SJSA1 (cell line): ENCODE results near the gene ATP1B1. TPM values are rescaled to one million over a fixed set of nuclear protein-coding genes. Genes with fewer than 3 reads are reported as not detected.
A peak's percentile ranks its signal among the peaks of the same experiment; 100 is the strongest.

ENCODE experiments used
- DNase-seq, 2 experiments: peaks; one replicate each; pipeline ENCODE4 v3.0.0-alpha.2; 2015 to 2020; ENCODE audit warnings: low spot score in 2 of 2, low read depth in 1 of 2
- H3K27ac ChIP-seq: fragments of 250-450 bp; sonication (Bioruptor Pico); 2 replicates; pipeline ENCODE4 v1.5.1; 2020; ENCODE audit warnings: mild to moderate bottlenecking, moderate library complexity
- H3K27me3 ChIP-seq: fragments of 250-450 bp; sonication (Bioruptor Pico); replicated peaks from 2 replicates; pipeline ENCODE4 v1.5.1; 2020; ENCODE audit warnings: mild to moderate bottlenecking, moderate library complexity
- H3K36me3 ChIP-seq: fragments of 250-450 bp; sonication (Bioruptor Pico); 2 replicates; pipeline ENCODE4 v1.5.1; 2020; ENCODE audit warnings: mild to moderate bottlenecking
- H3K4me1 ChIP-seq: fragments of 250-450 bp; sonication (Bioruptor Pico); replicated peaks from 2 replicates; pipeline ENCODE4 v1.6.1; 2021; ENCODE audit warnings: mild to moderate bottlenecking
- H3K4me3 ChIP-seq: fragments of 250-450 bp; sonication (Bioruptor Pico); 2 replicates; pipeline ENCODE4 v1.5.1; 2020; ENCODE audit warnings: mild to moderate bottlenecking
- H3K9me3 ChIP-seq: fragments of 250-450 bp; sonication (Bioruptor Pico); replicated peaks from 2 replicates; pipeline ENCODE4 v1.5.1; 2020; ENCODE audit warnings: mild to moderate bottlenecking
- total RNA-seq: library from RNA; depleted of rRNA; stranded (reverse); fragments of >200 nt; shearing (Covaris generic); gene quantifications from 2 replicates; pipeline ENCODE4 v1.2.3, GENCODE V29; 2014

The ATP1B1 gene
- total RNA-seq, 1 experiment from 2014 or later, result 23.0 TPM

GRCh38 chr1:169086603-169087455 is 19.7 kb upstream of the ATP1B1 start:
- Histone ChIP-seq H3K36me3 (no peaks in the 10 kb centered on the region), H3K4me1 (no peaks in the 10 kb centered on the region), H3K4me3 (no peak overlapping the region), H3K9me3 (no peaks in the 10 kb centered on the region), H3K27me3 (no peaks in the 10 kb centered on the region), H3K27ac (no peak overlapping the region)
- DNase-seq, result no peak

DNA sequence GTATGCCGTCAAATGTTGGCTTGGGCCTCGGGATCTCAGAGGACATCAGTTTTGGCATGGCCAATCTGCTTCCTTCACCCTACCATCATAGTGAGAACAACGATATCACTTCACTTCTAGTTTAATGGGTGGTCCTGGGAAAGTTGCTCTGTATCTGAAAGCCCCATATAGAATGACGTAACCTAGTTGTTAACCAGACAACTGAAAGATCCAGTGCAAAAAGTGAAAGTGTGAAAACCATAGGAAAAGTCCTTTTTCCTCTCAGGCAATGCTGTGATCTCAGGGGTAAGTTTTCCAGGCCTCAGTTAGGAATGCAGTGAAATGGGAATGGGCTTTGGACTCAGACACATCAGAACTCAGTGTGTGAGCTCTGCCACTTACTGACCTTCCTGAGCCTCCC is 18.6 kb upstream of the ATP1B1 start:
- Histone ChIP-seq H3K27ac (no peak overlapping the region), H3K36me3 (no peaks in the 10 kb centered on the region)

DNA sequence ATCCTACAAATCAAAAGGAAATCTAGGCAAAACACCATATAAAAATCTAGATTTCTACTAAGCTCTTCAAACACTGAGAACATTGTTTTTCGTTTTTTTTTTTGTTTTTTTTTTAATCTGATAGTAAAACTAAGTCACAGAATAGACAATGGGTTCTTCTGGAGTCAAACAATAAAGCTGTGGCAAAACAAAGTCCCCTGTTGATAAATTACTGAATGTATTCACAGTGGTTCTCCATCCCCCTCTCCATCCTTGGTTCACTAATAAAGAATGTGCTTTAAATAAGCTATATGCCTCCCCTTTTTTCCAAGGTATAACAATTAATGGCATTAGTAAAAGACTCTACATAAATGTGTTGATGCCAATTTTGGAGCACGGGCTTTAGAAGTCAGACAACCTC is 16.7 kb upstream of the ATP1B1 start:
- H3K9me3 ChIP-seq, result no peaks in the 10 kb centered on the region
- DNase-seq, result no peak
- H3K27ac ChIP-seq, result no peak overlapping the region
- no peaks in the 10 kb centered on the region for H3K4me1 ChIP-seq
- no peak overlapping the region for H3K4me3 ChIP-seq
- no peaks in the 10 kb centered on the region for H3K27me3 ChIP-seq
- no peaks in the 10 kb centered on the region for H3K36me3 ChIP-seq

More for the DNA sequence above, 18.6 kb upstream of the ATP1B1 start:
- Histone ChIP-seq H3K4me1 (no peaks in the 10 kb centered on the region), H3K4me3 (no peak overlapping the region), H3K27me3 (no peaks in the 10 kb centered on the region), H3K9me3 (no peaks in the 10 kb centered on the region)
- no peak for DNase-seq

DNA sequence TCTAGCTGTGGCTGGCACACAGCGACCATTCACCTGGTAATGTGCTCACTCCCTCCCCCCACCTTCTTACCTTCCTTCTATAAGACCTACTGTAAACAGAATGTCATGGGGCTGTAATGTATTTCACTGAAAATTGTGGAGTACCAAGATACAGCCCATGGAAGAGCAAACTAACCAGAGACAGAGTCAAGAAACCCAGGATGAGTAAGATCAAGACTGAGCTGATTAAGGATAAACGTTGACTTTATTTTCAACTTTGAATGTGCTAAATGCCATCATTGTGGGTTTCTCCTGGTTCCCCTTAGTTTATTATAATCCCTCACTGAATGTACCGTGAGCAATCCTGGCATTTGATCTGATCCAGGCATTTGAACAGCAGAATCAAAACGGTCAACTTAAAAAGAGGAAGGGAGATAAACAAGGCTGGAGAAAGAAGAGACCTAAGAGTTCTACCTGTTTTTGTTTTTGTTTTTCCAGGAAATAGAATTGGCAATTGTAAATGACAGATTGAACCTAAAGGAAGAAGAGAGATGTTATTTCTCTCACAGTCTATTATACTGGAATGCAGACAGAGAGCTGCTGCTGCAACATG is 16.1 kb upstream of the ATP1B1 start:
- DNase-seq, result no peak
- no peak overlapping the region for H3K4me3 ChIP-seq
- no peak overlapping the region for H3K27ac ChIP-seq
- no peaks in the 10 kb centered on the region for H3K27me3 ChIP-seq
- H3K36me3 ChIP-seq, result no peaks in the 10 kb centered on the region
- H3K4me1 ChIP-seq, result no peaks in the 10 kb centered on the region
- no peaks in the 10 kb centered on the region for H3K9me3 ChIP-seq

DNA sequence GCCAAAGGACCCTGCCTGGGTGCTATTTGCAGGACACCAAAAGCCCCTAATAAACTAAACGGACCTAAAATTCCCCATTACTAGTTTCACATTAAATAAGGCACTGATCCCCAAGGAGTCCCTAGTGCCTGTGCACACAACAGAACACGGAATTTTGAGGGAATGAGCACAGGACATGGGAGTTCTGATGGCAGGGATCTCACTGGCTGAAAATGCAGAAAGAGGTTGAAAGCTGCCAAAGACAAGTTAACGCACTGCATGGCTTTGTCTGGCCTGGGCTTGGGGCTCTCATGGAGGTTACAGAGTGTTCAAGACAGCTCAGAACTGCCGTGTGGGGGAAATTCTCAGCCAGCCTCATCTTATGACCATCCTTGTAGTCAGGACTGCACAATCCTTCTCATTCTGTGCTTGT is 15.6 kb upstream of the ATP1B1 start:
- Histone ChIP-seq H3K4me3 (no peak overlapping the region), H3K27me3 (no peaks in the 10 kb centered on the region), H3K9me3 (no peaks in the 10 kb centered on the region), H3K27ac (no peak overlapping the region), H3K36me3 (no peaks in the 10 kb centered on the region), H3K4me1 (no peaks in the 10 kb centered on the region)
- no peak for DNase-seq

DNA sequence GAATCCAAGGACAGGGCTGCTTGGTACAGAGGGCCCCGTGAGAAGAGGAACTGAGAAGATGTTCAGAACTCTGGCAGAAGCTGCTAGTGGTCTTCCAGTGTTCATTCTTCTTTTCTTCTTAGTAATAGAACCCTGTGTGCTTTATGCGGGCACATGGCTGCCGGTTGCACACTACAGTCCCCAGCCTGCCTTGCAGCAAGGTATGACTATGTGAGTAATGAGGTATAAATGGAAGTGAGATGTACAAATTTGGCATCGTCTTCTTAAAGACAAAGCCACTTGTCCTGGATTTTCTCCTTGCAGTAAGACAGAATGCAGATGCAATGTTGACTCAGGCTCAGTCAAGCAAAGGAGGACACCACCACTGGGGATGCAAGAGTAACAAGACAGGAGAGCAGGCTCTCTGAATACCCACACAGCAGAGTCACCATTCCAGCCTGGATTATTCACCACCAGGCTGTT is 15.0 kb upstream of the ATP1B1 start:
- no peak overlapping the region for H3K4me3 ChIP-seq
- H3K27ac ChIP-seq, result no peak overlapping the region
- no peaks in the 10 kb centered on the region for H3K27me3 ChIP-seq
- H3K36me3 ChIP-seq, result no peaks in the 10 kb centered on the region
- no peaks in the 10 kb centered on the region for H3K4me1 ChIP-seq
- no peak for DNase-seq
- H3K9me3 ChIP-seq, result no peaks in the 10 kb centered on the region

GRCh38 chr1:169092399-169092798 is 14.1 kb upstream of the ATP1B1 start:
- DNase-seq, result no peak
- Histone ChIP-seq H3K4me1 (no peaks in the 10 kb centered on the region), H3K4me3 (no peak overlapping the region), H3K27ac (no peak overlapping the region), H3K27me3 (no peaks in the 10 kb centered on the region), H3K9me3 (no peaks in the 10 kb centered on the region), H3K36me3 (no peaks in the 10 kb centered on the region)

- Histone ChIP-seq H3K4me1 (no peaks in the 10 kb centered on the region), H3K4me3 (no peak overlapping the region), H3K27ac (no peak overlapping the region), H3K36me3 (no peaks in the 10 kb centered on the region), H3K9me3 (no peaks in the 10 kb centered on the region), H3K27me3 (no peaks in the 10 kb centered on the region)
- no peak for DNase-seq
These were observed 11.5 kb upstream of the ATP1B1 start for GRCh38 chr1:169094897-169095569.

GRCh38 chr1:169098380-169098779 is 8.1 kb upstream of the ATP1B1 start:
- no peaks in the 10 kb centered on the region for H3K27me3 ChIP-seq
- H3K4me1 ChIP-seq, result peaks cover 9% of the 10 kb centered on the region
- H3K9me3 ChIP-seq, result no peaks in the 10 kb centered on the region
- H3K36me3 ChIP-seq, result no peaks in the 10 kb centered on the region
- no peak for DNase-seq
- H3K27ac ChIP-seq, result no peak overlapping the region
- no peak overlapping the region for H3K4me3 ChIP-seq

GRCh38 chr1:169099561-169099960 is 6.9 kb upstream of the ATP1B1 start:
- no peak overlapping the region for H3K4me3 ChIP-seq

DNA sequence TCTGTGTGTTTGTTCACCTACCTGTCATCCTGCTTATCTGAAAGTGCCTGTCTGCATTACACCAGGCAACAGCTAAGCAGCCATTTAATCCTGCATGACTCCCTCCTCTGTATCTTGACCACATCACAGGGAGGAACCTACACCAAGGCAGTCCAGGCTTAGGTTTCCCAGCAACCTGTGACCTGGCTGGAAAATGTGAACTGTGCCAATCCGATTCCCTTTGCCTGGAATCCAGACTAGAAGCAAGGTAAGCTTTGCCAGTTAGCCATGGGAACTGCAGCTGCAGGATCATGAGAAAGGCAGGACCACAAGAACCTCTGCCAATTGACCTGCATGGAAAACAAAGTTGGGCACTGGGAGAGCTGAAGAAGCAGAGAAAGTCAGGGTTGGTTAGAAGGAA is 6.3 kb upstream of the ATP1B1 start:
- no peak for DNase-seq
- Histone ChIP-seq H3K27ac (no peak overlapping the region), H3K36me3 (no peaks in the 10 kb centered on the region), H3K27me3 (no peaks in the 10 kb centered on the region; the same call in 1 of the 2 replicates), H3K4me1 (peaks cover 11% of the 10 kb centered on the region), H3K9me3 (no peaks in the 10 kb centered on the region), H3K4me3 (no peak overlapping the region)

More at GRCh38 chr1:169099561-169099960, 6.9 kb upstream of the ATP1B1 start:
- Histone ChIP-seq H3K36me3 (no peaks in the 10 kb centered on the region), H3K27me3 (no peaks in the 10 kb centered on the region), H3K9me3 (no peaks in the 10 kb centered on the region), H3K27ac (no peak overlapping the region), H3K4me1 (peaks cover 9% of the 10 kb centered on the region)
- no peak for DNase-seq

- no peak overlapping the region for H3K4me3 ChIP-seq
- H3K9me3 ChIP-seq, result no peaks in the 10 kb centered on the region
- H3K27me3 ChIP-seq, result no peaks in the 10 kb centered on the region; the same call in 1 of the 2 replicates
- H3K36me3 ChIP-seq, result no peaks in the 10 kb centered on the region
- no peak for DNase-seq
- peaks cover 16% of the 10 kb centered on the region for H3K4me1 ChIP-seq
- no peak overlapping the region for H3K27ac ChIP-seq
These were observed 5.8 kb upstream of the ATP1B1 start for GRCh38 chr1:169100651-169101088.

DNA sequence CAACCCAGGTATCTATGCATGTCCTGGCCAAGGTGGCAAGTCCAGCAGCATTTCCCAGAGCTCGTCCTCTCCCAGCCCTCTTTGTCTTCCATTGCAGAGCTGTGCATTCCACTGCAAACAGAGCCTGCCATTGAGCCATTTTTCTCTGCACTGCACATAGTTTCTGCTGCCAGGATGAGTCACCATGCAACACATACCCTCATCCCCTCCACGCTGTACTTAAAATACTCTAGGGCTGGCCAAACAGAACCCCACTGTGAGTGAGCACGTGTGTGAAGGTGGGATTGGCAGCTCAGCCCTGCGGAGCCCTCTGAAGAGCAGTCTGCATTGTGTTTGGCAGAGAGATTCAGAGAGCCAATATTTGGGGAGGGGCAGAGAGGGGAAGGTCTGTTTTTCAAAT is 3.9 kb upstream of the ATP1B1 start:
- no peaks in the 10 kb centered on the region; the same call in 1 of the 2 replicates for H3K27me3 ChIP-seq
- no peak overlapping the region for H3K27ac ChIP-seq
- H3K36me3 ChIP-seq, result peaks cover 5% of the 10 kb centered on the region
- peaks cover 21% of the 10 kb centered on the region for H3K4me1 ChIP-seq
- H3K4me3 ChIP-seq, result no peak overlapping the region
- peak; percentile 46 to 68 for DNase-seq
- no peaks in the 10 kb centered on the region for H3K9me3 ChIP-seq

- H3K36me3 ChIP-seq, result peaks cover 6% of the 10 kb centered on the region
- peaks cover 25% of the 10 kb centered on the region for H3K4me1 ChIP-seq
- no peaks in the 10 kb centered on the region for H3K9me3 ChIP-seq
- DNase-seq, result no peak
- H3K27me3 ChIP-seq, result no peaks in the 10 kb centered on the region; the same call in 1 of the 2 replicates
- H3K4me3 ChIP-seq, result no peak overlapping the region
- H3K27ac ChIP-seq, result no peak overlapping the region
These were observed 3.5 kb upstream of the ATP1B1 start for GRCh38 chr1:169103002-169103401.
